SK-N-SH (cell line): ENCODE data around the gene ISLR. TPM values are rescaled to one million over a fixed set of nuclear protein-coding genes. Genes with fewer than 3 reads are reported as not detected.

Source experiments
- CTCF ChIA-PET: fragments of 300-600, 350-600 bp; formaldehyde crosslinking; extraction: SDS; loops from one replicate; lab custom pipeline; 2021; lab: Yijun Ruan, JAX
- POLR2A ChIA-PET: fragments of 350-600 bp; sonication (Branson Sonifier 250); formaldehyde crosslinking; extraction: SDS; loops from one replicate; lab custom pipeline; 2020; ENCODE audit warnings: antibody characterized with exemption, inconsistent platforms; lab: Yijun Ruan, JAX
- DNase-seq: peaks from one replicate; pipeline ENCODE4 v3.0.0; 2012
- H2AFZ ChIP-seq: fragments of 200-600 bp; sonication (generic); 2 replicates; pipeline ENCODE4 v1.8.1; 2016; ENCODE audit warnings: antibody characterized with exemption, mild to moderate bottlenecking, low read depth
- H3F3A ChIP-seq: fragments of 200-600 bp; sonication (generic); replicated peaks from 2 replicates; pipeline ENCODE3; 2016; ENCODE audit warnings: antibody characterized with exemption, mild to moderate bottlenecking; ENCODE audit not compliant: insufficient read depth
- H3K27ac ChIP-seq, 2 experiments: fragments of 200-500 bp in 1 of 2; fragments of 200-600 bp in 1 of 2; sonication (Bioruptor generic) in 1 of 2; sonication (generic), shearing (Covaris generic) in 1 of 2; 2 replicates each; pipeline versions ENCODE4 v1.5.1 to v1.6.1; 2014 to 2016; ENCODE audit warnings: low read depth in 2 of 2, inconsistent platforms in 1 of 2, low read length in 1 of 2, mild to moderate bottlenecking in 1 of 2, mixed read lengths in 1 of 2
- H3K27me3 ChIP-seq: fragments of 200-600 bp; sonication (generic), shearing (Covaris generic); 2 replicates; pipeline ENCODE4 v1.6.1; 2016; ENCODE audit warnings: mixed run types; ENCODE audit not compliant: insufficient read depth
- H3K36me3 ChIP-seq, 2 experiments: fragments of 200-500 bp in 1 of 2; fragments of 200-600 bp in 1 of 2; sonication (Bioruptor generic) in 1 of 2; sonication (generic) in 1 of 2; replicated peaks in 1 of 2; 2 replicates each; pipeline versions ENCODE3 to v1.5.1; 2014 to 2016; ENCODE audit warnings: low read length in 1 of 2, mild to moderate bottlenecking in 1 of 2; ENCODE audit not compliant: insufficient read depth in 2 of 2, control insufficient read depth in 1 of 2
- H3K4me1 ChIP-seq, 2 experiments: fragments of 200-500 bp in 1 of 2; fragments of 200-600 bp in 1 of 2; sonication (Bioruptor generic) in 1 of 2; sonication (generic), shearing (Covaris generic) in 1 of 2; 2 replicates each; pipeline versions ENCODE4 v1.5.1 to v1.6.1; 2014 to 2016; ENCODE audit warnings: low read depth in 1 of 2, low read length in 1 of 2, mixed run types in 1 of 2; ENCODE audit not compliant: insufficient read depth in 2 of 2, control insufficient read depth in 1 of 2
- H3K4me2 ChIP-seq: fragments of 200-600 bp; sonication (generic), shearing (Covaris generic); 2 replicates; pipeline ENCODE4 v1.6.1; 2017; ENCODE audit warnings: mixed run types
- H3K4me3 ChIP-seq, 2 experiments: fragments of 200-500 bp in 1 of 2; fragments of 200-600 bp in 1 of 2; sonication (Bioruptor generic) in 1 of 2; sonication (generic), shearing (Covaris generic) in 1 of 2; 2 replicates each; pipeline versions ENCODE4 v1.5.1 to v1.8.1; 2014 to 2016; ENCODE audit warnings: low read depth in 2 of 2, inconsistent platforms in 1 of 2, low read length in 1 of 2, mild to moderate bottlenecking in 1 of 2, mixed read lengths in 1 of 2, moderate library complexity in 1 of 2
- H3K79me2 ChIP-seq: fragments of 200-600 bp; sonication (generic); 2 replicates; pipeline ENCODE4 v1.8.1; 2017; ENCODE audit warnings: mild to moderate bottlenecking; ENCODE audit not compliant: insufficient read depth
- H3K9ac ChIP-seq: fragments of 200-600 bp; sonication (generic); 2 replicates; pipeline ENCODE4 v1.6.1; 2017; ENCODE audit warnings: mixed run types
- H3K9me2 ChIP-seq: fragments of 200-600 bp; sonication (generic); 2 replicates; pipeline ENCODE4 v1.6.1; 2017; ENCODE audit warnings: mixed run types
- H3K9me3 ChIP-seq: fragments of 200-600 bp; sonication (generic); 2 replicates; pipeline ENCODE4 v1.6.1; 2017; ENCODE audit warnings: mixed run types, mild to moderate bottlenecking, moderate library complexity
- H4K20me1 ChIP-seq: fragments of 200-600 bp; sonication (generic); 2 replicates; pipeline ENCODE4 v1.6.1; 2017; ENCODE audit warnings: mild to moderate bottlenecking, mixed run types; ENCODE audit not compliant: insufficient read depth
- CHD2 ChIP-seq: fragments of 150-350 bp; IDR thresholded peaks from 2 replicates; pipeline ENCODE4 v1.6.1; 2018; ENCODE audit warnings: low read length; ENCODE audit not compliant: partially characterized antibody
- ELF1 ChIP-seq: IDR thresholded peaks from 2 replicates; pipeline ENCODE4 v1.4.0; 2012
- FOSL2 ChIP-seq: IDR thresholded peaks from 2 replicates; pipeline ENCODE4 v1.4.0; 2012; ENCODE audit warnings: low read depth, mild to moderate bottlenecking, moderate library complexity, borderline replicate concordance
- FOXJ3 ChIP-seq: sonication (generic); formaldehyde crosslinking; IDR thresholded peaks from 2 replicates; pipeline ENCODE4 v1.5.1; 2020; ENCODE audit warnings: mild to moderate bottlenecking, missing genetic modification reagents
- GABPA ChIP-seq: IDR thresholded peaks from 2 replicates; pipeline ENCODE4 v1.4.0; 2012; ENCODE audit warnings: low read depth, mild to moderate bottlenecking
- JUND ChIP-seq: IDR thresholded peaks from 2 replicates; pipeline ENCODE4 v1.4.0; 2012
- MEF2A ChIP-seq: IDR thresholded peaks from 2 replicates; pipeline ENCODE4 v1.4.0; 2012; ENCODE audit warnings: low read depth, borderline replicate concordance
- MXI1 ChIP-seq: IDR thresholded peaks from 2 replicates; pipeline ENCODE4 v1.6.1; 2012; ENCODE audit warnings: mild to moderate bottlenecking, low read depth, low read length, improper control_type of control experiment
- NRF1 ChIP-seq: IDR thresholded peaks from 2 replicates; pipeline ENCODE4 v1.6.1; 2012; ENCODE audit warnings: low read depth, mild to moderate bottlenecking, low read length
- POLR2AphosphoS5 ChIP-seq: IDR thresholded peaks from 2 replicates; pipeline ENCODE4 v1.6.1; 2012; ENCODE audit warnings: low read depth, low read length
- RAD21 ChIP-seq: IDR thresholded peaks from 2 replicates; pipeline ENCODE4 v1.6.1; 2012; ENCODE audit warnings: mild to moderate bottlenecking, low read length
- RFX5 ChIP-seq: IDR thresholded peaks from 2 replicates; pipeline ENCODE4 v1.6.1; 2012; ENCODE audit warnings: mild to moderate bottlenecking, improper control_type of control experiment, low read length
- RXRA ChIP-seq: IDR thresholded peaks from 2 replicates; pipeline ENCODE4 v1.4.0; 2012; ENCODE audit warnings: low read depth, mild to moderate bottlenecking, borderline replicate concordance
- TAF1 ChIP-seq: IDR thresholded peaks from 2 replicates; pipeline ENCODE4 v1.6.1; 2012; ENCODE audit warnings: low read depth, mild to moderate bottlenecking, low read length, moderate library complexity, borderline replicate concordance
- WGBS: methylation state at CpG from one replicate; pipeline ENCODE4 v1.1.6; 2017; ENCODE audit warnings: low lambda C conversion rate; 5-methylcytosine and 5-hydroxymethylcytosine counted together
- polyA plus RNA-seq, 3 experiments: library from polyadenylated mRNA; depleted of rRNA; stranded (reverse); fragments of >200 nt; gene quantifications; 2 replicates each; pipeline ENCODE4 v1.2.3, GENCODE V29; 2012
- TF ChIP-seq, protein P1 (sequence below): fragments of 150-350 bp; IDR thresholded peaks from 2 replicates; pipeline ENCODE4 v1.6.1; 2017; ENCODE audit warnings: antibody characterized with exemption, low read length, low read depth, borderline replicate concordance
- TF ChIP-seq, protein P2 (sequence below): fragments of 150-350 bp; IDR thresholded peaks from 2 replicates; pipeline ENCODE4 v1.6.1; 2016; ENCODE audit warnings: mild to moderate bottlenecking, low read depth, low read length

Gene ISLR
- polyA plus RNA-seq, 1 of the 3 experiments (the other 2 are of a cell fraction) = 7.3 TPM

- WGBS = 46% methylated on average over 2 of the region's 2 CpGs
- Histone ChIP-seq H3K4me1 (no peaks in the 10 kb centered on the region; a peak in 1 of 4 replicates), H3K9ac (no peak overlapping the region), H3K27ac (no peak overlapping the region), H3K27me3 (no peaks in the 10 kb centered on the region), H3F3A (no peaks in the 10 kb centered on the region), H3K36me3 (no peaks in the 10 kb centered on the region), H3K9me3 (peaks cover 7% of the 10 kb centered on the region; the same call in 1 of the 2 replicates), H3K4me2 (no peak overlapping the region), H2AFZ (no peak overlapping the region), H3K4me3 (no peak overlapping the region), H3K79me2 (no peaks in the 10 kb centered on the region), H4K20me1 (no peaks in the 10 kb centered on the region), H3K9me2 (no peaks in the 10 kb centered on the region)
- no peak for DNase-seq
- ChIA-PET CTCF (interaction anchor here (1.6 to 2.2 kb wide), 2 partner anchors 157 to 161 kb away, joined by 5 to 6 read pairs; no protein-coding TSS in a partner anchor), POLR2A (no interaction called here)
- TF ChIP-seq FOXJ3 = no peak
- no peak for TF ChIP-seq NRF1
- TF ChIP-seq RXRA = no peak
Measured at GRCh38 chr15:74147051-74147450, 26.5 kb upstream of the ISLR start.

- peak overlapping the region; percentile 82 to 93; a peak in 3 of 4 replicates for H3K27ac ChIP-seq
- H3K79me2 ChIP-seq = no peaks in the 10 kb centered on the region
- ChIA-PET POLR2A (interaction anchor here (0.8 to 1.8 kb wide), 5 partner anchors 15 to 32 kb away, joined by 3 to 11 read pairs (median 4); no protein-coding TSS in a partner anchor), CTCF (interaction anchor here (0.9 to 7.7 kb wide), 7 partner anchors 12 to 165 kb away, joined by 3 to 39 read pairs (median 6); partner anchors contain the start of gene ISLR)
- no peak overlapping the region for H2AFZ ChIP-seq
- no peaks in the 10 kb centered on the region for H3K36me3 ChIP-seq
- no peak overlapping the region; the same call in 1 of the 2 replicates for H3K4me2 ChIP-seq
- no peaks in the 10 kb centered on the region for H3K9me3 ChIP-seq
- H3K27me3 ChIP-seq = no peaks in the 10 kb centered on the region
- no peak for DNase-seq
- no peak overlapping the region for H3K9ac ChIP-seq
- H3F3A ChIP-seq = peaks cover 13% of the 10 kb centered on the region
- H3K9me2 ChIP-seq = no peaks in the 10 kb centered on the region
- 73% methylated on average over 14 of the region's 14 CpGs for WGBS
- peaks cover 12 to 30% of the 10 kb centered on the region in 2 experiments; a peak in 3 of 4 replicates for H3K4me1 ChIP-seq
- TF ChIP-seq RAD21 = no peak
- no peak for TF ChIP-seq RXRA
- no peak for TF ChIP-seq MXI1
- TF ChIP-seq ELF1 = no peak
- TF ChIP-seq, protein P1, sequence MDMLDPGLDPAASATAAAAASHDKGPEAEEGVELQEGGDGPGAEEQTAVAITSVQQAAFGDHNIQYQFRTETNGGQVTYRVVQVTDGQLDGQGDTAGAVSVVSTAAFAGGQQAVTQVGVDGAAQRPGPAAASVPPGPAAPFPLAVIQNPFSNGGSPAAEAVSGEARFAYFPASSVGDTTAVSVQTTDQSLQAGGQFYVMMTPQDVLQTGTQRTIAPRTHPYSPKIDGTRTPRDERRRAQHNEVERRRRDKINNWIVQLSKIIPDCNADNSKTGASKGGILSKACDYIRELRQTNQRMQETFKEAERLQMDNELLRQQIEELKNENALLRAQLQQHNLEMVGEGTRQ = no peak
- no peak for TF ChIP-seq NRF1
- no peak for TF ChIP-seq TAF1
- TF ChIP-seq CHD2 = no peak
- no peak for TF ChIP-seq FOXJ3
- no peak for TF ChIP-seq MEF2A
- no peak for TF ChIP-seq RFX5
- TF ChIP-seq JUND = no peak
- TF ChIP-seq, protein P2, sequence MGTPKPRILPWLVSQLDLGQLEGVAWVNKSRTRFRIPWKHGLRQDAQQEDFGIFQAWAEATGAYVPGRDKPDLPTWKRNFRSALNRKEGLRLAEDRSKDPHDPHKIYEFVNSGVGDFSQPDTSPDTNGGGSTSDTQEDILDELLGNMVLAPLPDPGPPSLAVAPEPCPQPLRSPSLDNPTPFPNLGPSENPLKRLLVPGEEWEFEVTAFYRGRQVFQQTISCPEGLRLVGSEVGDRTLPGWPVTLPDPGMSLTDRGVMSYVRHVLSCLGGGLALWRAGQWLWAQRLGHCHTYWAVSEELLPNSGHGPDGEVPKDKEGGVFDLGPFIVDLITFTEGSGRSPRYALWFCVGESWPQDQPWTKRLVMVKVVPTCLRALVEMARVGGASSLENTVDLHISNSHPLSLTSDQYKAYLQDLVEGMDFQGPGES = no peak
- TF ChIP-seq POLR2AphosphoS5 = no peak
- no peak for TF ChIP-seq GABPA
- TF ChIP-seq FOSL2 = no peak
- no peak overlapping the region for H3K4me3 ChIP-seq
- no peaks in the 10 kb centered on the region for H4K20me1 ChIP-seq
Measured at GRCh38 chr15:74155766-74156417, 17.6 kb upstream of the ISLR start.
